MCF 10A (cell line): ENCODE data around the gene TOLLIP. TPM values are rescaled to one million over a fixed set of nuclear protein-coding genes. Genes with fewer than 3 reads are reported as not detected.

Experiments used
- BruUV-seq: library from RNA; stranded (reverse); fragments of 400-500 nt; replicated peaks from 2 replicates; lab custom pipeline; 2021; lab: Mats Ljungman, UMichigan
- CTCF ChIA-PET: fragments of 300-600 bp; sonication (Branson Sonifier 250); formaldehyde crosslinking; extraction: SDS; loops from one replicate; lab custom pipeline; 2021; ENCODE audit warnings: antibody characterized with exemption, inconsistent platforms; lab: Yijun Ruan, JAX
- POLR2A ChIA-PET: fragments of 300-600, 350-650 bp; sonication (Branson Sonifier 250); formaldehyde crosslinking; extraction: SDS; loops from one replicate; lab custom pipeline; 2020; ENCODE audit warnings: antibody characterized with exemption, inconsistent platforms; lab: Yijun Ruan, JAX
- DNase-seq: peaks from one replicate; pipeline ENCODE4 v3.0.0-alpha.2; 2018; ENCODE audit not compliant: unreplicated experiment
- H3K27ac Mint-ChIP-seq: one replicate; pipeline ENCODE4 v1.8.0; 2022; ENCODE audit warnings: mild to moderate bottlenecking, low read depth, mixed read lengths; ENCODE audit not compliant: unreplicated experiment
- H3K27me3 Mint-ChIP-seq: one replicate; pipeline ENCODE4 v1.8.0; 2022; ENCODE audit warnings: mixed read lengths; ENCODE audit not compliant: insufficient read depth, unreplicated experiment
- H3K36me3 Mint-ChIP-seq: one replicate; pipeline ENCODE4 v1.8.0; 2022; ENCODE audit warnings: mild to moderate bottlenecking, moderate library complexity, mixed read lengths; ENCODE audit not compliant: insufficient read depth, unreplicated experiment
- H3K4me1 Mint-ChIP-seq: one replicate; pipeline ENCODE4 v1.8.0; 2022; ENCODE audit warnings: mixed read lengths; ENCODE audit not compliant: insufficient read depth, unreplicated experiment
- H3K4me3 Mint-ChIP-seq: one replicate; pipeline ENCODE4 v1.8.0; 2022; ENCODE audit warnings: mild to moderate bottlenecking, moderate library complexity, mixed read lengths; ENCODE audit not compliant: unreplicated experiment
- H3K9me3 Mint-ChIP-seq: one replicate; pipeline ENCODE4 v1.8.0; 2022; ENCODE audit warnings: mixed read lengths; ENCODE audit not compliant: unreplicated experiment
- CTCF ChIP-seq: fragments of 200-600 bp; IDR thresholded peaks from one replicate; pipeline ENCODE4 v1.8.0; 2022; ENCODE audit warnings: antibody characterized with exemption, mild to moderate bottlenecking; ENCODE audit not compliant: unreplicated experiment
- intact Hi-C: fragments of 100-400 bp; cut with micrococcal nuclease; formaldehyde crosslinking; loops from 2 replicates; pipeline ENCODE4 v1.14.1; 2022
- total RNA-seq: library from RNA; stranded (reverse); gene quantifications from 2 replicates; pipeline ENCODE4 v1.2.3, GENCODE V29; 2022

The TOLLIP gene
- total RNA-seq, 1 experiment from 2014 or later, result 58.8 TPM

- no TSS peak for BruUV-seq
- Mint-ChIP-seq H3K27me3 (no peaks in the 10 kb centered on the region), H3K4me3 (no peak overlapping the region), H3K4me1 (no peaks in the 10 kb centered on the region), H3K9me3 (no peaks in the 10 kb centered on the region), H3K36me3 (no peaks in the 10 kb centered on the region), H3K27ac (no peak overlapping the region)
- no peak for TF ChIP-seq CTCF
- intact Hi-C loops, result no loop called here
- CTCF ChIA-PET, result interaction anchor here (0.6 kb wide), 1 partner anchor 34 kb away, joined by 3 read pairs; no protein-coding TSS in a partner anchor
- no peak for DNase-seq
- POLR2A ChIA-PET, result interaction anchor here (0.6 kb wide), 1 partner anchor 294 kb away, joined by 3 read pairs; no protein-coding TSS in a partner anchor
Measured at GRCh38 chr11:1237128-1237580, 72.3 kb downstream of the TOLLIP start.

GRCh38 chr11:1236316-1237127, 72.9 kb downstream of the TOLLIP start:
- CTCF ChIA-PET, result interaction anchor here (0.6 kb wide), 1 partner anchor 34 kb away, joined by 3 read pairs; no protein-coding TSS in a partner anchor
- no TSS peak for BruUV-seq
- Mint-ChIP-seq H3K4me1 (no peaks in the 10 kb centered on the region), H3K9me3 (no peaks in the 10 kb centered on the region), H3K27ac (no peak overlapping the region), H3K4me3 (no peak overlapping the region), H3K36me3 (no peaks in the 10 kb centered on the region), H3K27me3 (no peaks in the 10 kb centered on the region)
- DNase-seq, result no peak
- TF ChIP-seq CTCF, result no peak
- POLR2A ChIA-PET, result interaction anchor here (0.6 kb wide), 1 partner anchor 295 kb away, joined by 3 read pairs; no protein-coding TSS in a partner anchor
- intact Hi-C loops, result no loop called here

- no peak for DNase-seq
- TF ChIP-seq CTCF, result no peak
- no peaks in the 10 kb centered on the region for H3K27me3 Mint-ChIP-seq
- no peaks in the 10 kb centered on the region for H3K4me1 Mint-ChIP-seq
- H3K4me3 Mint-ChIP-seq, result no peak overlapping the region
- no peaks in the 10 kb centered on the region for H3K36me3 Mint-ChIP-seq
- H3K27ac Mint-ChIP-seq, result no peak overlapping the region
- CTCF ChIA-PET, result interaction anchor here (0.6 kb wide), 1 partner anchor 417 kb away, joined by 3 read pairs; no protein-coding TSS in a partner anchor
- POLR2A ChIA-PET, result no interaction called here
- BruUV-seq, result no TSS peak
- no peaks in the 10 kb centered on the region for H3K9me3 Mint-ChIP-seq
- intact Hi-C loops, result no loop called here
Measured at GRCh38 chr11:1235901-1236315, 73.5 kb downstream of the TOLLIP start.

- no peak for TF ChIP-seq CTCF
- BruUV-seq, result no TSS peak
- Mint-ChIP-seq H3K27ac (no peak overlapping the region), H3K9me3 (no peaks in the 10 kb centered on the region), H3K27me3 (no peaks in the 10 kb centered on the region), H3K4me3 (no peak overlapping the region), H3K4me1 (no peaks in the 10 kb centered on the region), H3K36me3 (no peaks in the 10 kb centered on the region)
- intact Hi-C loops, result no loop called here
- DNase-seq, result no peak
- CTCF ChIA-PET, result interaction anchor here (0.6 kb wide), 1 partner anchor 417 kb away, joined by 3 read pairs; no protein-coding TSS in a partner anchor
- POLR2A ChIA-PET, result no interaction called here
Measured at GRCh38 chr11:1235306-1235900, 74.0 kb downstream of the TOLLIP start.
